Keratinocyte (primary cell): ENCODE data around the gene COMT. TPM values are rescaled to one million over a fixed set of nuclear protein-coding genes. Genes with fewer than 3 reads are reported as not detected.

Source experiments
- DNase-seq: peaks from one replicate; pipeline ENCODE4 v3.0.0-alpha.2; 2011; ENCODE audit warnings: low read depth, missing footprints, low spot score
- FAIRE-seq: peaks from 2 replicates; lab custom pipeline; 2011; peaks lifted over from hg19 to GRCh38; lab: Jason Lieb, UNC
- H2AFZ ChIP-seq: 2 replicates; pipeline ENCODE4 v1.6.0; 2012; ENCODE audit warnings: low read length, control low read depth, inconsistent platforms; ENCODE audit not compliant: control insufficient read depth
- H3K27ac ChIP-seq: 2 replicates; pipeline ENCODE4 v1.5.1; 2011; ENCODE audit warnings: low read length; ENCODE audit not compliant: control insufficient read depth, insufficient read depth
- H3K27me3 ChIP-seq: 3 replicates; pipeline ENCODE4 v1.6.0; 2011; ENCODE audit warnings: low read length; ENCODE audit not compliant: control insufficient read depth, insufficient read depth; ENCODE audit errors: extremely low read depth
- H3K36me3 ChIP-seq, 2 experiments: 2 replicates in 1 of 2; 3 replicates in 1 of 2; pipeline ENCODE4 v1.5.1; 2011; ENCODE audit warnings: low read length in 2 of 2, mild to moderate bottlenecking in 1 of 2; ENCODE audit not compliant: control insufficient read depth in 2 of 2, insufficient read depth in 2 of 2; ENCODE audit errors: extremely low read depth in 1 of 2
- H3K4me1 ChIP-seq: 3 replicates; pipeline ENCODE4 v1.5.1; 2011; ENCODE audit warnings: low read length; ENCODE audit not compliant: control insufficient read depth, insufficient read depth; ENCODE audit errors: extremely low read depth
- H3K4me2 ChIP-seq: 3 replicates; pipeline ENCODE4 v1.6.0; 2011; ENCODE audit warnings: low read depth, low read length; ENCODE audit not compliant: control insufficient read depth, insufficient read depth; ENCODE audit errors: extremely low read depth
- H3K4me3 ChIP-seq, 3 experiments: fragments of 200-600 bp in 1 of 3; sonication (generic) in 1 of 3; 2 replicates in 2 of 3; 3 replicates in 1 of 3; pipeline ENCODE4 v1.5.1; 2011 to 2016; ENCODE audit warnings: low read length in 3 of 3, mild to moderate bottlenecking in 3 of 3, control low read depth in 2 of 3, inconsistent platforms in 1 of 3, low read depth in 1 of 3, mixed read lengths in 1 of 3, mixed run types in 1 of 3, moderate library complexity in 1 of 3; ENCODE audit not compliant: control insufficient read depth in 2 of 3, insufficient read depth in 2 of 3; ENCODE audit errors: extremely low read depth in 1 of 3
- H3K79me2 ChIP-seq: 2 replicates; pipeline ENCODE4 v1.6.0; 2012; ENCODE audit warnings: low read length; ENCODE audit not compliant: control insufficient read depth, insufficient read depth
- H3K9ac ChIP-seq: 3 replicates; pipeline ENCODE4 v1.6.0; 2011; ENCODE audit warnings: low read length; ENCODE audit not compliant: control insufficient read depth, insufficient read depth; ENCODE audit errors: extremely low read depth
- H3K9me1 ChIP-seq: 3 replicates; pipeline ENCODE4 v1.6.0; 2011; ENCODE audit warnings: low read length; ENCODE audit not compliant: control insufficient read depth, insufficient read depth; ENCODE audit errors: extremely low read depth
- H3K9me3 ChIP-seq: 2 replicates; pipeline ENCODE4 v1.5.1; 2012; ENCODE audit warnings: low read depth, low read length; ENCODE audit not compliant: control insufficient read depth
- H4K20me1 ChIP-seq: 3 replicates; pipeline ENCODE4 v1.6.0; 2011; ENCODE audit warnings: low read length; ENCODE audit not compliant: control insufficient read depth, insufficient read depth; ENCODE audit errors: extremely low read depth
- CTCF ChIP-seq, 3 experiments: IDR thresholded peaks in 1 of 3; conservative IDR thresholded peaks in 1 of 3; optimal IDR thresholded peaks in 1 of 3; 2 replicates in 2 of 3; 3 replicates in 1 of 3; pipeline versions ENCODE3 to v1.5.1; 2011; ENCODE audit warnings: low read length in 3 of 3, mild to moderate bottlenecking in 3 of 3, moderate library complexity in 2 of 3, control low read depth in 1 of 3, inconsistent platforms in 1 of 3; ENCODE audit not compliant: insufficient read depth in 2 of 3; ENCODE audit errors: extremely low read depth in 1 of 3
- EZH2 ChIP-seq: IDR thresholded peaks from one replicate; pipeline ENCODE4 v1.6.1; 2012; ENCODE audit warnings: inconsistent platforms, mild to moderate bottlenecking, low read length, moderate library complexity
- dilution Hi-C: fragments of 300-500 bp; cut with MboI; formaldehyde crosslinking; loops from one replicate; pipeline ENCODE4 v1.7.0; 2020; ENCODE audit warnings: low sequenced_read_pairs; ENCODE audit not compliant: extremely low pct_ligation_motif_present
- polyA plus RNA-seq, 5 experiments: library from polyadenylated mRNA; depleted of rRNA in 3 of 5; stranded (reverse) in 3 of 5; stranded (forward) in 1 of 5; unstranded in 1 of 5; fragments of >200 nt; gene quantifications; 1 replicate in 1 of 5; 2 replicates in 3 of 5; 3 replicates in 1 of 5; pipeline versions ENCODE4 v1.2.1 to v1.2.3, GENCODE V29; 2011 to 2012; ENCODE audit warnings: missing spikeins in 2 of 5, low read depth in 1 of 5, low replicate concordance in 1 of 5

The COMT gene
- polyA plus RNA-seq, 1 donor (not counting 4 experiments of a cell fraction or from before 2014, with no cell fraction given), result 139 TPM

GRCh38 chr22:19997561-19998231 lies 56.1 kb downstream of the COMT start:
- Histone ChIP-seq H3K36me3 (no peaks in the 10 kb centered on the region), H3K27me3 (peaks cover 15% of the 10 kb centered on the region), H3K4me2 (no peak overlapping the region), H3K9me1 (no peaks in the 10 kb centered on the region), H3K27ac (no peak overlapping the region), H3K4me1 (no peaks in the 10 kb centered on the region), H3K4me3 (no peak overlapping the region), H3K9ac (no peak overlapping the region), H2AFZ (no peak overlapping the region), H4K20me1 (no peaks in the 10 kb centered on the region), H3K9me3 (no peaks in the 10 kb centered on the region), H3K79me2 (no peaks in the 10 kb centered on the region)
- DNase-seq (no peak), FAIRE-seq (no peak)
- dilution Hi-C loops, result no loop called here
- no peak for TF ChIP-seq CTCF (optimal IDR thresholded peaks at IDR 0.05 in 1 of 3, IDR thresholded peaks at IDR 0.05 in 1 of 3, conservative IDR thresholded peaks at IDR 0.05 in 1 of 3; ENCODE audit: extremely low read depth in 1 of 3, insufficient read depth in 2 of 3, low read length in 3 of 3)
- no peak for TF ChIP-seq EZH2

- no peaks in the 10 kb centered on the region for H3K4me1 ChIP-seq
- no peak overlapping the region for H2AFZ ChIP-seq
- no peak overlapping the region for H3K9ac ChIP-seq
- H3K4me2 ChIP-seq, result no peak overlapping the region
- DNase-seq (no peak), FAIRE-seq (no peak)
- no peaks in the 10 kb centered on the region for H3K9me1 ChIP-seq
- dilution Hi-C loops, result no loop called here
- H3K4me3 ChIP-seq, result no peak overlapping the region
- no peaks in the 10 kb centered on the region for H3K9me3 ChIP-seq
- H3K79me2 ChIP-seq, result no peaks in the 10 kb centered on the region
- TF ChIP-seq CTCF (optimal IDR thresholded peaks at IDR 0.05 in 1 of 3, IDR thresholded peaks at IDR 0.05 in 1 of 3, conservative IDR thresholded peaks at IDR 0.05 in 1 of 3; ENCODE audit: extremely low read depth in 1 of 3, insufficient read depth in 2 of 3, low read length in 3 of 3) (no peak), EZH2 (no peak)
- H3K27ac ChIP-seq, result no peak overlapping the region
- no peaks in the 10 kb centered on the region for H4K20me1 ChIP-seq
- H3K36me3 ChIP-seq, result no peaks in the 10 kb centered on the region
- H3K27me3 ChIP-seq, result peaks cover 15% of the 10 kb centered on the region
Measured at GRCh38 chr22:19998232-19998951, 56.8 kb downstream of the COMT start.
